ENCODE data around the gene GPC5. TPM values are rescaled to one million over a fixed set of nuclear protein-coding genes. Genes with fewer than 3 reads are reported as not detected.
"Not testable (repeated sequence)": the region's sequence is repeated elsewhere in the genome, so short reads cannot be mapped to it uniquely, and the experiment has no call there.

Gene GPC5
- polyA plus RNA-seq, 6 donors from 2014 or later = 0.30 to 1.0 (median 0.40) TPM; not detected in 3

DNA sequence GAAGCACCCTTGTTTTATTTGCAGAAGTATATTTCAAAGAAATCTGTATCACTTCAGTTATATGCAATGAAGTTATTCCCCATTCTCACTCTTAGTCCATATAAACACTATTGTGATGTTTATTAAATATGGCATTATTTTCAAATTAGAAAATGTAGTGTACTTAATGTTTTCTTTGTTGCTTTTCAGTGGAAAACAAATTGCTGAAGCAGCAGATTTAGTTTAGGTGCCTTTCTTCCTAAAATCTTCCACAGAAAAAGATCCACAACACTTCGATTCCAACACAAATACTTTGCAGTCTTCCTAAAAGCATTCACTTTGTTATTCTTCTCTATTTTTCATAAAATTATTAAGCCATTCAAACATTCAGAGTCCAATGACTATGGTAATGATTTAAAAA lies 1336.1 kb downstream of the GPC5 start:
- no peaks in the 10 kb centered on the region for H3K4me1 Mint-ChIP-seq
- H3K4me3 Mint-ChIP-seq = no peak overlapping the region

DNA sequence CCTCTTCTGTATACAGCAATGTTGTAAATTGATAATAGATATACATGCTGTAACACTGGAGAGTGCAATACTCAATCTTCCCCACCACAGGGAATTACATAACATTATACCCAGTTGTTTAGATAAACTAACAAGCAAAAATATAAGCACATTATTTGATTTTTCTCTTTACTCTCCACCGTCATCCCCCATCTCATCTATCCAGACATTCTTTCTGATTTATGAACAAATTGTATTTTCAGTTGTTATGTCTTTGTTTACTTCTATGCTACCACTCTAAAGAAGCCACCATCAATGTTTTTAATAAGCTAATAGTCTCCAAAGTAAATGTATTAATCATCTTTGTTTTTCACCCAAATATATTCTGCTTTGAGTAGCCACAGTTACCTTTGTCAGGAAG lies 1337.5 kb downstream of the GPC5 start:
- ATAC-seq (ENCODE audit: low read depth in 2 of 2) = no peak
- no peak overlapping the region for H3K27ac Mint-ChIP-seq

More for the DNA sequence above, 1336.1 kb downstream of the GPC5 start:
- H3K36me3 Mint-ChIP-seq = no peaks in the 10 kb centered on the region
- no peaks in the 10 kb centered on the region for H3K27me3 Mint-ChIP-seq
- no peak for ATAC-seq (ENCODE audit: low read depth in 2 of 2)
- H3K9me3 Mint-ChIP-seq = peaks cover 2 to 18% (median 7%) of the 10 kb centered on the region in 7 donors
- no peak overlapping the region for H3K27ac Mint-ChIP-seq
- no peak for DNase-seq

DNA sequence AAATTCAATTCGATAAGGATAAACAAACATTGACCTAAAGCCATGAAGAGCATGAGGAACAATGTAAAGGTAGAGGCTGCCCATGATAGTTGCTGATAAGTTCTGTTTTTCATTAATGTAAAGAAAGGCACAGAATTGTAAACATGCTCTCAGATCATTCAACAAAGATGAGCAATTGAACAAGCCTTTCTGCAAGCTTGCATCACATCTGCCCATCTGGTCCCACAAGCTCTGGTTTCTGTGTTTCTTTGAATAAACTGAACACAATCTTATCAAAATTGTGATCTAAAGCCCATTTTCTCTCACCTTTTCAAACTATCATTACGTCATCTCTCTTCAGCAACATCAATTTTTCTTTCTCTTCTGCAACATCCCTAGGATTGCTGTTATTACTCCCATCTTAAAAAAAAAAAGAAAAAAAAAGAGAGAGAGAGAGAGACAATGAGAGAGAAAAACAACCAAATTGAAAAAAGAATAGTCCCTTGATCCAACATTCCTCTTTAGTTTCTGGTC lies 1340.9 kb downstream of the GPC5 start:
- H3K27me3 Mint-ChIP-seq = no peaks in the 10 kb centered on the region
- no peak for ATAC-seq (ENCODE audit: low read depth in 2 of 2)
- no peaks in the 10 kb centered on the region for H3K4me1 Mint-ChIP-seq
- H3K36me3 Mint-ChIP-seq = no peaks in the 10 kb centered on the region
- H3K4me3 Mint-ChIP-seq = no peak overlapping the region
- H3K9me3 Mint-ChIP-seq = peaks cover 4 to 24% (median 9%) of the 10 kb centered on the region in 7 donors
- no peak overlapping the region for H3K27ac Mint-ChIP-seq
- DNase-seq = no peak

More for the DNA sequence above, 1337.5 kb downstream of the GPC5 start:
- no peaks in the 10 kb centered on the region for H3K4me1 Mint-ChIP-seq
- no peaks in the 10 kb centered on the region for H3K27me3 Mint-ChIP-seq
- peaks cover 2 to 24% (median 10%) of the 10 kb centered on the region in 7 donors for H3K9me3 Mint-ChIP-seq
- no peaks in the 10 kb centered on the region for H3K36me3 Mint-ChIP-seq
- no peak overlapping the region for H3K4me3 Mint-ChIP-seq
- DNase-seq = no peak

DNA sequence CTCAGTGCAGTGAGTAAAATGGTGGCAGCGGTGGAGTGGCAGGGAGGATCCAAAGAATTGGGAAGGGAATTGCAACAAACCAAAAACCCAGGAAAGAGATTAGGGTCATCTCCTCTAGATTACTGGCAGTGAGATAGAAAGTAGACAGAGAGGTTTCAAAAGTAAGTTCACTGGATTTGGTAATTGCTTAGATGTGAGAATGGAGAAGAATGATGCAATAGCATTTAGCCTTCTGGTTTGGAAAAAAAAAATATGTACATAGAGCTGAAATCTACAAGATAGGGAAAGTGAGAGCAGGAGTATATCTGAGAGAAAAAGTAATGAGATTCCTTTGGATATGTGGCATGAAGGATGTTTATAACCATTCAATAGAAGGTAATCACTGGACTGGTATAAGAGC lies 1345.6 kb downstream of the GPC5 start:
- ATAC-seq (ENCODE audit: low read depth in 2 of 2) (no peak), DNase-seq (no peak)
- H3K9me3 Mint-ChIP-seq = peaks cover 0 to 14% (median 9%) of the 10 kb centered on the region in 7 donors
- no peaks in the 10 kb centered on the region for H3K4me1 Mint-ChIP-seq
- H3K27ac Mint-ChIP-seq = peak overlapping the region in 1 of 6 donors; percentile 68
- H3K27me3 Mint-ChIP-seq = no peaks in the 10 kb centered on the region
- no peaks in the 10 kb centered on the region for H3K36me3 Mint-ChIP-seq
- H3K4me3 Mint-ChIP-seq = no peak overlapping the region

DNA sequence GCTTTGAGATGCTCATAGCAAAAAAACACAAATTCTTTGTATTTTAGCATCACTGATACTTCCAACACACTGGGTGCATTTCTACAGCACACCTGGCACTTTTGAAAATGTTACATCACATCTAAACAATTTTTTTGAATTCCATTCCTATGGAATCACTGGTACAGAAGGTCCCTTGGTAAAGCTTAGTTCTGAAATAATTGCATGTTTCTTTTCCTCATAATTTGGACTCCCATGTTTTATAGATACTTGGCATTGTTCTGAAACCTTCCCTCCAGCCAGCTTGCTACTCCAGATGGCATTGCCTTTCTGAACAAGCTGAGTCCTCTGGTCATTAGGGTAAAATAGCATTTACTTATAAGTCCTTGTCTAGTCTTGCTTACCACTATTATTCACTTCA lies 1346.8 kb downstream of the GPC5 start:
- Mint-ChIP-seq H3K27me3 (no peaks in the 10 kb centered on the region), H3K9me3 (peaks cover 0 to 9% (median 5%) of the 10 kb centered on the region in 7 donors), H3K4me1 (no peaks in the 10 kb centered on the region), H3K4me3 (no peak overlapping the region), H3K27ac (no peak overlapping the region), H3K36me3 (no peaks in the 10 kb centered on the region)
- no peak for ATAC-seq (ENCODE audit: low read depth in 2 of 2)
- DNase-seq = no peak

DNA sequence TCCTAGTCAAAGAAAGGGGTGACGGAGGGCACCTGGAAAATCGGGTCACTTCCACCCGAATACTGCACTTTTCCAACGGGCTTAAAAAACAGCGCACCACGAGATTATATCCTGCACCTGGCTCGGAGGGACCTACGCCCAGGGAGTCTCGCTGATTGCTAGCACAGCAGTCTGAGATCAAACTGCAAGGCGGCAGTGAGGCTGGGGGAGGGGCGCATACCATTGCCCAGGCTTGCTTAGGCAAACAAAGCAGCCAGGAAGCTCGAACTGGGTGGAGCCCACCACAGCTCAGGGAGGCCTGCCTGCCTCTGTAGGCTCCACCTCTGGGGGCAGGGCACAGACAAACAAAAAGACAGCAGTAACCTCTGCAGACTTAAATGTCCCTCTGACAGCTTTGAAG lies 1354.3 kb downstream of the GPC5 start:
- DNase-seq; H3K27me3 Mint-ChIP-seq; H3K9me3 Mint-ChIP-seq; H3K27ac Mint-ChIP-seq; H3K4me3 Mint-ChIP-seq; H3K36me3 Mint-ChIP-seq; ATAC-seq (ENCODE audit: low read depth in 2 of 2); H3K4me1 Mint-ChIP-seq: not testable (repeated sequence)

DNA sequence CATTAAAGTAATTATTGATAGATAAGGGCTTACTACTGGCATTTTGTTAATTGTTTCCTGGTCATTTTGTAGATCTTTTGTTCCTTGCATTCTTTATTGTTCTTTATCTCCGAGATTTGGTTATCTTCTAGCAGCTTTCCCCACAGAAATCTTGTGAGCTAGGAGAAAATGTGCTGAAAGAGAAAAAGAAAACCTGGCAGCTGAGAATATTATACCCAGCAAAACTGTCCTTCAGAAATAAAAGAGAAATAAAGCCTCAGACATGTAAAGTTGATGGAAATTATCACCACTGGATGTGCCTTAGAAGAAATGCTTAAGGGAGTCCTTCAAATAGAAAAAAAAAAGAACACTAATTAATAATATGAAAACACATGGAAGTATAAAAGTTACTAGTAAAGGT lies 1363.3 kb downstream of the GPC5 start:
- Mint-ChIP-seq H3K27ac (no peak overlapping the region), H3K27me3 (no peaks in the 10 kb centered on the region), H3K4me3 (no peak overlapping the region), H3K36me3 (no peaks in the 10 kb centered on the region), H3K9me3 (peaks cover 6 to 41% (median 22%) of the 10 kb centered on the region in 7 donors), H3K4me1 (no peaks in the 10 kb centered on the region)
- DNase-seq (no peak), ATAC-seq (ENCODE audit: low read depth in 2 of 2) (no peak)

DNA sequence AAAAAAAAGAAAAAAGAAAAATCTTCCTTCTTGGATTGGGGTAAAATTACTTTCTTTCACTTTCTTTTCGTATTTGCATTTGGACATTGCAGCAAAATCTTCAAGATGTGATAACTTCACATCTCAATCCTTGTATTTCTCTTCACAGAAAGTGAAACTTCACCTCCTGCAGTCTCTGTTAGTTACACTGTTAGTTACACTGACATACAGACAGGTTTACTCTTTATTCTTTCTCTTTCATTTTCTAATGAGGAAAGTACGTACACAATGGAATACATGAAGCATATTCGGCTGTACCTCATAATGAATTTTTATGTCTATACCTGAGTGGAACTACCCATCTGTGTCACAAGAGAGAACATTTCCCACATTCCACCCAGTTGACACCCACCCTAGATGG lies 1369.0 kb downstream of the GPC5 start:
- Mint-ChIP-seq H3K36me3 (no peaks in the 10 kb centered on the region), H3K9me3 (peaks cover 1 to 17% (median 11%) of the 10 kb centered on the region in 7 donors), H3K27me3 (no peaks in the 10 kb centered on the region), H3K4me1 (no peaks in the 10 kb centered on the region), H3K27ac (no peak overlapping the region), H3K4me3 (no peak overlapping the region)
- DNase-seq (no peak), ATAC-seq (ENCODE audit: low read depth in 2 of 2) (no peak)

DNA sequence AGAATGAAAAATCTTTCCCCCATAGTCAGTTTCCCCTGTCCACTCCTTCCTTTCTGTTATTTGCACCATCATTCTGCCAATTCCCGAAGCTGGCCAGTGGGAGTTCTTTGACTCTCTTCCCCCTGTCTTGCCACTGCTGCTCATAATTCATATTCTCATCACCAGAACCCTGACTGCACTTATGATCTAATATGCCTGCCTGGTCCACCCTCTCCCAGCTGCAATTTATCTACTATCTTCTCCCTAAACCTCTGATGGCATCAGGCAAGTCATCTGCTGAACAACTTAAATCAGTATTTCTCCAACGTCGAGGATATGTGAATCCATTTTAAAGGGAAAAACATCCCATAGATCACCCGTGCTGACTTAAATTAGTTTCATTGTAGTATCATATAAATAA lies 1370.2 kb downstream of the GPC5 start:
- H3K4me1 Mint-ChIP-seq = no peaks in the 10 kb centered on the region
- DNase-seq (no peak), ATAC-seq (ENCODE audit: low read depth in 2 of 2) (no peak)
- peaks cover 1 to 14% (median 8%) of the 10 kb centered on the region in 7 donors for H3K9me3 Mint-ChIP-seq
- no peak overlapping the region for H3K4me3 Mint-ChIP-seq
- H3K27ac Mint-ChIP-seq = no peak overlapping the region
- H3K27me3 Mint-ChIP-seq = no peaks in the 10 kb centered on the region
- H3K36me3 Mint-ChIP-seq = no peaks in the 10 kb centered on the region

DNA sequence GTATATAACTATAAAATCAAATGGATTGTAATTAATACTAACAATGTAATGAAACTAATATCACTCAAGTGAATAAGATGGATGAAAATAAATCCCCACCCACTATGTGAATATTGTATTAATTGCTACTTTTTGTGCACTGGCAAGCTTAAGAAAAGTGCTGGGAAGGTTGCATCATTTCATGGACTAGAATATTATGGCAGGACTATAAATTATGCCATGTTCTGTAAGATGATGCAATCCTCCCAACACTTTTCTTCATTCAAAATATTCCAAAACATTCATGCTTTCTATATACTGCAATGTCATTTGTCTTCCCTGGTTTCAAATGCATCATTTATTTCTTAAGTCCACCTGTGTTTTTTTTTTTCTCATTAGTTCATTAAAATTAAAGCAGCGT lies 1370.6 kb downstream of the GPC5 start:
- no peaks in the 10 kb centered on the region for H3K4me1 Mint-ChIP-seq
- H3K27ac Mint-ChIP-seq = no peak overlapping the region
- no peak for DNase-seq
- H3K27me3 Mint-ChIP-seq = no peaks in the 10 kb centered on the region
- no peaks in the 10 kb centered on the region for H3K36me3 Mint-ChIP-seq
- H3K9me3 Mint-ChIP-seq = peaks cover 1 to 17% (median 10%) of the 10 kb centered on the region in 7 donors
- ATAC-seq (ENCODE audit: low read depth in 2 of 2) = no peak
- no peak overlapping the region for H3K4me3 Mint-ChIP-seq

DNA sequence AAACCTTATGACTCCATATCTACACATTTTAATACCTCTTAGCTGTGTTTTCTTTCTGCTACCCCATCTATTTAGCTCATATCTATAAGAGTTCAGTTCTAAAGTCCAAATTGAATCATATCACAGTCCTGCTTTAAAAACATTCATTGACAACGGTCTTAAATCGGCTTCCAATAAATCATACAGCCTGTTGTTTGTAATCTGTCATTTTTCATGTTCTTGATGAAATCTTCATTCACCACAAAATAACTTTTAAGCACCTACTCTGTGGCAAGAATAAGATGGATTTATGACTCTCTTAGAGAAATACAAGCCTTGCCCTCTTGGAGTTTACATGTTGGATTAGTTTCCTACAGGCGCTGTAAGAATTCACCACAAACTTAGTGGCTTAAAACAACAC lies 1377.2 kb downstream of the GPC5 start:
- ATAC-seq (ENCODE audit: low read depth in 2 of 2) (no peak), DNase-seq (no peak)
- no peaks in the 10 kb centered on the region for H3K36me3 Mint-ChIP-seq
- H3K9me3 Mint-ChIP-seq = peaks cover 0 to 25% (median 7%) of the 10 kb centered on the region in 7 donors
- H3K4me3 Mint-ChIP-seq = no peak overlapping the region
- no peaks in the 10 kb centered on the region for H3K4me1 Mint-ChIP-seq
- H3K27ac Mint-ChIP-seq = no peak overlapping the region
- H3K27me3 Mint-ChIP-seq = no peaks in the 10 kb centered on the region

DNA sequence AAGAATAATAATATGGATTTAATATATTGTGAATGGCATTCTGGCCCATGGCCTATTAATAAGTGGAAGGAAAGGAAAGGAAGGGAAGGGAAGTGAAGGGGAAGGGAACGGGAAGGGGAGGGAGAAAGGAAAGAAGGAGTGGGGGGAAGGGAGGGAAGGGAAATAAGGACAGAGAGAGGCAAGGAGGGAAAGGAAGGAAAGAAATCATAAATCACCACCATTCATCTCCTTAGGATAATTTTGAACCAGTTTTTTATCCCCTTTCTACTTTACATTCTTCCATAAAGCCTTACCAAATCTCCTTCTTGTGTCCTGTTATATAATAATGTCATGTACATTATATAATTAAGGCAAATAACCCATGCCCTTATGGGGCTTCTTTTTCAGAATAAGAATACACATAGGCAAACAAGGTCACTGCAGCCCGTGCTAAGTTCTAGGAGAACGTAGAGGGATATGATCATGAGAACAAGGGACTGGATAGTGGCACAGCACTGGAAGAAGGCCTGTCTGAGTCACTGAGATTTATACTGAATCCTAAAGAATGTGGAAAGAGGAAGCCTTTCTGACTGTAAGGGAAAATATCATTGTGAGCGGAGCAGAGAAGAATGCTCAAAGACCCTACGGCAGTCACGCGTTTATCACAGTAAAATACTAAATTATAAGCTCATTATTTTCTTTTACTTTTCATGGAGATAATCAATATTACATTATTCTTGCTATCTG lies 1383.7 kb downstream of the GPC5 start:
- Mint-ChIP-seq H3K4me1 (no peaks in the 10 kb centered on the region), H3K4me3 (no peak overlapping the region), H3K36me3 (no peaks in the 10 kb centered on the region), H3K27me3 (no peaks in the 10 kb centered on the region), H3K9me3 (peaks cover 0 to 9% (median 0%) of the 10 kb centered on the region in 7 donors), H3K27ac (no peak overlapping the region)
- ATAC-seq (ENCODE audit: low read depth in 2 of 2) = no peak
- DNase-seq = no peak

DNA sequence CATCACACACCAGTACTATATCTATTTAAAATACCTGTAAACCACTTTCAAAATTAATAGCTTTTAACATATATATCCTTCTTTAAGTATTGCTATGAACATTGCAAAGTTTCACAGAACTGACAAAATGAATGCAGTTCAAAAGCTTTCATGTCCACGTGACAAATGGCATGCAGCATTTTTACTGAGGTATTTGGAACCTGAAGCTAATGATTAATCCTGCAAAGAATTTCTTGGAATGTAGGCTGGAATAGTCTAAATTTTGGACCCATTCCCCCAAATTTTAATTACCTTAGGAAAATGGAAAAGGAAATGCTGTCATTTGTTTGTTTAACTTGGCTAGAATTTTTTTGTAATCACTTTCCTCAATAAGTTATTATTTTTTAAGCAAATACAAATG lies 1404.4 kb downstream of the GPC5 start:
- Mint-ChIP-seq H3K4me1 (no peaks in the 10 kb centered on the region), H3K9me3 (peaks cover 0 to 3% (median 0%) of the 10 kb centered on the region in 7 donors), H3K27ac (no peak overlapping the region), H3K4me3 (no peak overlapping the region), H3K27me3 (no peaks in the 10 kb centered on the region), H3K36me3 (no peaks in the 10 kb centered on the region)
- ATAC-seq (ENCODE audit: low read depth in 2 of 2) (no peak), DNase-seq (no peak)

DNA sequence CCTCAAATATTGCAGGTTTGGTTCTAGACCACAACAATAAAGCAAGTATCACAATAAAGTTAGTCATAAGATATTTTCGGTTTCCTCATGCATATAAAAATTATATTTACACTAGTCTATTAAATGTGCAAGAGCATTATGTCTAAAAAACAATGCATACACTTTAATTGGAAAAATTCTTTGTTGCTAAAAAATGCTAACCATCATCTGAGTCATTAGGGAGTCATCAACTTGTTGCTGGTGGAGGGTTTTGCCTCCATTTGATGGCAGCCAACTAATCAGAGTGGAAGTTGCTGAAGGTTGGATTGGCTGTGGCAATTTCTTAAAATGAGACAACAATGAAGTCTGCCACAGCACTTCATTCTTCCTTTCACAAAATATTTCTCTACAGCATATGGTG lies 1405.9 kb downstream of the GPC5 start:
- ATAC-seq (ENCODE audit: low read depth in 2 of 2) (no peak), DNase-seq (no peak)
- Mint-ChIP-seq H3K9me3 (peaks cover 0 to 2% (median 0%) of the 10 kb centered on the region in 7 donors), H3K36me3 (no peaks in the 10 kb centered on the region), H3K4me3 (no peak overlapping the region), H3K27ac (no peak overlapping the region), H3K27me3 (no peaks in the 10 kb centered on the region), H3K4me1 (no peaks in the 10 kb centered on the region)
